ENCODE data around the gene CHST11.

Gene CHST11

GRCh38 chr12:104652910-104653309 is 196.2 kb downstream of the CHST11 start:
- no peak for DNase-seq (ENCODE audit: low read depth in 3 of 3)

GRCh38 chr12:104653730-104654664 is 197.2 kb downstream of the CHST11 start:
- no peak for DNase-seq (ENCODE audit: low read depth in 3 of 3)

DNA sequence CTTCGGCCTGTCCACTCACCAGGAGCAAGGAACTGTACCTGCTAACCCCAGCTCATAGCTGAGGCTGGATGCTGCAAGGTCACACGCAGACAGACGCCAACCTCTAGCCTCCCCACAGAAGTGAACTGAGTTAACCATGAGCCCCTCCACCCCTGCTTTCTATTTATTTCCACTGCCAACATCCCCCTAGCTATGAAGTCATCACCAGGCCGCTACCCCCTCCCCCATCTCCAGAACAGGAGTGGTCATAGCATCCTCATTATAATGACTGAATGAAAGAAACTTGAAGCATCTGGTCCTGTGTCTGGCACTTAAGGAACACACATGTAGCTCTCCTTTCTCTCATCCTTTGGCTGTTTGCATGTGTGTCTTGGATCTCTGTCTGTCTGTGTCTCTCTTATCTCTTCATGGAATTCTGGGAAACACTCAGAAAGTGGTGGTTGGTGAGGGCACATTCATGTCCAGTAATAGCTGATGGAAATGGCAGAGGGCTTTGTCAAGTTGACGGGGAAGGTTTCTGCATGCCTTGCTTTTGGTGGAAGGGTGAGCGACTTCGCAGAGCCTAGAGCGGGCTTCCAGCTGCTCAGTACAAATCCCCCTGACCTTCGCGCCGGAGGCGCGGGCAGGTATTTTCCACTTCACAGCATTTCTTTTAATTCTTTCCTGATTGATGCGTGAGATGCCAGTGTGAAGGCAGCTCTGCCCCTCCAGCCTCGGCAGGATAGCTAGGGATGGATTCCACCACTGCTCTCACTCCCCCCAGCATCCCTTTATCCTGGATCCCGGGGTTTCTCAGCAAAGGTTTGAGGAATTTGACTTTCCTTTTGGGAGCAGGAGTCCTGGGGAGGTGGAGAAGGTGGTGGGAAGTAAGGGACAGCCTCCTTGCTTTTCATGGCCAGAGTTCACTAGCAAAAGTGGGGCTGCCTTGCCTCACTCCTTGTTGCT is 198.2 kb downstream of the CHST11 start:
- DNase-seq (ENCODE audit: low read depth in 3 of 3): no peak

DNA sequence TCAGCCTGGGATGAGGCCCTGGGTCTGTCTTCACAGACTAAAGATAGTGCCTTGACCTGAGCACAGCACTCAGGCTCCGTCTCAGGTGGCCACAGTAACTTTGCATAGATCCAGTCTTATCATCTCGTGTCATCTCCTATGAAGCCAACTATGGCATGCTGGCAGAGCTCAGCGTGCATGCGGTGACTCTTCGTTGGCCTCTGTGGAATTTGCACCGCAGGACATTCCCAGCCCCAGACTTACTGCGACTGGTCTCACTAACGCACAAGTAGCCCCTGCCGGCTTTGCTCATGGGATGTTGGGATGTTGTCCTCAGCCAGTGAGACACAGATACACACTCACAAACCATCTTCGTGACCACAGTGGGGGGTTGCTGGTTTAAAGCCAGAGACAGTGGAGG is 199.6 kb downstream of the CHST11 start:
- no peak for DNase-seq (ENCODE audit: low read depth in 3 of 3)

GRCh38 chr12:104656921-104657320 is 200.2 kb downstream of the CHST11 start:
- no peak for DNase-seq (ENCODE audit: low read depth in 3 of 3)

GRCh38 chr12:104657726-104658484 is 201.2 kb downstream of the CHST11 start:
- no peak for DNase-seq (ENCODE audit: low read depth in 3 of 3)

GRCh38 chr12:104659058-104659457 is 202.3 kb downstream of the CHST11 start:
- DNase-seq (ENCODE audit: low read depth in 3 of 3): no peak

DNA sequence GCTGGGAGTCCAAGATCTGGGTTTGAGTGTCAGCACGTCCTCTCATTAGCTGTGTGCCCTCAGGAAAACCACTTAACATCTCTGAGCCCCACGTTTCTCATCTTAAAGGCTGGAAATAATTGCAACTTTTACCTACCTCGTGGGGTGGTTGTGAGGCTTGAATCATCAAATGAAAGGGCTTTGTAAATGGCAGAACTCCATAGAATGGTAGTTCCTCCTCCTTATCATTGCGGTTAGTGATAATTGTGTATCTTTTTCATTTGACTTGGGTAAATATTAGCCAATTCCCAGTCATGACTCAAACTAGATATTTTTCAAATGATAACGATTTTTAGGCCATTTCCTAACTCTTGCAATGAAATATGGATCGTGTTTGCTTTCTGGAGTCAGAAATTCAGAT is 205.5 kb downstream of the CHST11 start:
- no peak for DNase-seq (ENCODE audit: low read depth in 3 of 3)

- no peak for DNase-seq (ENCODE audit: low read depth in 3 of 3)
Measured at GRCh38 chr12:104662908-104663307, 206.2 kb downstream of the CHST11 start.

DNA sequence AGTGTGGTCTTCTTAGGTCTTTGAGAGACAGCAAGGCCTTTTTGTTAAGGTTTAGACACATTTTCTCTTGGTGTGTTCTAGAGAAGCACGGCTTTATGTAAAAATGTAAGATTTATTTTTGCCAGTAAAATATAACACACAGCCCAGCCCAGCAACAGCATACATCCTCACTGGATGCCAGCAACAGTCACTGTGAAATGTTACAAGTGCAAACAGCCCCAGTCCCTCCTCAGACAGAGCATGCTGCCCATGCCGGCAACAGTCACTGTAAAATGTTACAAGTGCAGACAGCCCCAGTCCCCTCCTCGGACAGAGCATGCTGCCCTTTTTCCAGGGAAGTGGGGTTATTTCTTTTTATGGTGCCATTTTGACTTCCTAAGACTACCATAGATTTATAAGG is 207.6 kb downstream of the CHST11 start:
- DNase-seq (ENCODE audit: low read depth in 3 of 3): no peak

DNA sequence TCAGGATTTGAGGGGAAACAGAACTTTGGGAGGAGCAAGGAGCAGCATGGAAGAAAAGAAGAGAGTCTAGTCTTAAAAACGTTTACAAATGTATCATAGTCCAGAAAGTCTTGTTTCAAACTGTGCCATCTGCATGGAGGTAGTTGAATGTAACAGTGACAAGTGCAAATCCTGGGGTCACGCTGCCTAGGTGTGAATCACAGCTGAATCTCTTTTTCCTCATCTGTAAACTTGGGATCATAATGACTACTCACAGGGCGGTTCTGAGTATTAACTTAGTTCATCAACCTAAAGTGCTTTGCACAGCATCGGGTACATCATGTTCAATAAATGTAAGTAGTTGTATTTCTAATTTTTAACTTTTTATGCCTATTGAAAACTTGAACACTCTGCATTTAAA is 208.5 kb downstream of the CHST11 start:
- no peak for DNase-seq (ENCODE audit: low read depth in 3 of 3)

GRCh38 chr12:104667139-104667538 is 210.4 kb downstream of the CHST11 start:
- no peak for DNase-seq (ENCODE audit: low read depth in 3 of 3)

- no peak for DNase-seq (ENCODE audit: low read depth in 3 of 3)
Measured at GRCh38 chr12:104668274-104668718, 211.5 kb downstream of the CHST11 start.

- no peak for DNase-seq (ENCODE audit: low read depth in 3 of 3)
Measured at GRCh38 chr12:104669089-104669721, 212.5 kb downstream of the CHST11 start.

GRCh38 chr12:104669851-104670337 is 213.1 kb downstream of the CHST11 start:
- no peak for DNase-seq (ENCODE audit: low read depth in 3 of 3)

- DNase-seq (ENCODE audit: low read depth in 3 of 3): no peak
Measured at GRCh38 chr12:104670439-104671408, 214.0 kb downstream of the CHST11 start.

DNA sequence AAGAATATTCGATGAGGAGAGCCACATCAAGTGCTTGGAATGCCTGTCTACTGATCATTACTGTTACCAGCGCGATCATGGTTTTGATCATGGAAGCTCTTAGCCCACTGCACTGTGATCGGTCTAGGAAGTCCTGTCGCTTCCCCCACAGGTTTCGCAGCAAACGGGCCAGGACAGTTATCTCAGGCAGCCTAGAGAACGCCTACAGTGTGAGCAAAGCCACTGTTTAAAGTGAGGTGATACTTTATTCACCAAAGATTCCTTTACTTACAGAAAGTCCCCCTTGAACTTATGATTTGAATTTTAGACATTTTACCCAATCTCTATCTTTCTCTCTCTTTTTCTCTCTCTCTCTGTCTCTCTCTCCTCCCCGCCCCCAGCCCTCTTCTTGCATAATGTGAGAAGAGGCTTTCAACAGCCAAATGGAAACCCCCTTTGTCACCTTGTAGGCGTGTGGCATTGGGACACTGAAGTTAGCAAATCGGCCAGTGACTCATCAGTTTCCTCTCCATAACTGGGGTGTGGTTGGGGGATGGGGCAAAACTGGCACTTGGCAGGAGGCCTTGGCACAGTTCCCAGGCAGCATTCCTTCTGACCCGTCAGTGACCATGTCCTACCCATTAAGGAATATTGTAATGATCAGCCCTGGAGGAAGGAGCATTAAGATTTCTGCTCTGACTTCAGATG is 214.8 kb downstream of the CHST11 start:
- peak; percentile 70 to 84 (median 79) for DNase-seq (ENCODE audit: low read depth in 3 of 3)

DNA sequence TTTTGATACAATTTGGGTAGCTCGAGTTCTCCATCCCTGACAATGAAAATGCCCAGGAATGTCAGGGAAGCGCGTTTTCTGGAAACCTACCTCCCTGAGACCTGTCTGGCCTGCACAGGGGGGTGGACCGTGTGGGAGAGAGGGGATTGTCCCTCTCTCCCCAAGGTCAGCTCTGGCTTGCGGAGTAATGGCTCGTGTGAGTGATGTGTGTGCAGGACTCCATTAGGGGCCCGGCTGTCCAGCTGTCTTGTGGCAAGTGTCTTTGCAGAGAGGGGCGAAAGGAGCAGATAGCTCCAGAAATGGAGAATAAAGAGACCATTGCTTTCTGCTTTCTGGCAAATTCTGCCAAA is 215.3 kb downstream of the CHST11 start:
- DNase-seq (ENCODE audit: low read depth in 3 of 3): no peak
